LNCAP (cell line): ENCODE results near the gene ADAMTS1.

Experiments used
- TF ChIP-seq, protein P1 (sequence below): fragments of 450-650 bp; IDR thresholded peaks from 2 replicates; pipeline ENCODE4 v1.5.1; 2017; ENCODE audit warnings: mild to moderate bottlenecking

The ADAMTS1 gene

DNA sequence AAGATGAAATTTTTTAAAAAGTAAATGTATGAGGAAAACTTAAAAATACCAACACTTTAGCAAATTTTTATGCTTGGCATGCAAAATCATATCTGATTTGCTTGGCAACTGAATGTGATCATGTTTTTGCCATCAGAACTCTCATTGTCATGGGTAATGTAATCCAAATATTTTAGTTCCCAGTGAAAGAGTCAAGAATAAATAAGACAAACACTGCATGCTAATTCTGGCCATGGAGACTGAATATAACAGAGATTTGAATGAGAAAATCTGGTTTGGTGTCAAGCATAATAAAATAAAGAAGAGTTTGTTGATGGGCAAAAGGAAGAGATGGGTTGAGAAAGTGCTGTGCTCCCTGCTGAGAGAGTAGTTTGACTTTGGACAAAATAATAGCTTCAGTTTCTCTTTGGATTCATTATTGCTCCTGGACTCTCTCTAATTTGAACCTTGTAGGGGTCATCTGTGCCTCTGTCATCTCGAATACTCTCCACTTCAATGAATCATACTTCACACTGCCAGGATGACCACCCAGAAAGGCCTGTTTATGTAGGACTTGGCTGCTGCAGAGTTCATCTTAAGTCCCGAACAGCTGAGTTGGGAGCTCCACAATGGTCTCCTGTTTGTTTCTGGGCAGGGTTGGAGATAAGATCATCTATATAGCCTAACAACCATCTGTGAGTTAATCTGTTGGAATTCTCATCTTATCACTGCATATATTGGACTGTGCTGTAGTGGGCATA lies 34.4 kb downstream of the ADAMTS1 start:
- TF ChIP-seq, protein P1, sequence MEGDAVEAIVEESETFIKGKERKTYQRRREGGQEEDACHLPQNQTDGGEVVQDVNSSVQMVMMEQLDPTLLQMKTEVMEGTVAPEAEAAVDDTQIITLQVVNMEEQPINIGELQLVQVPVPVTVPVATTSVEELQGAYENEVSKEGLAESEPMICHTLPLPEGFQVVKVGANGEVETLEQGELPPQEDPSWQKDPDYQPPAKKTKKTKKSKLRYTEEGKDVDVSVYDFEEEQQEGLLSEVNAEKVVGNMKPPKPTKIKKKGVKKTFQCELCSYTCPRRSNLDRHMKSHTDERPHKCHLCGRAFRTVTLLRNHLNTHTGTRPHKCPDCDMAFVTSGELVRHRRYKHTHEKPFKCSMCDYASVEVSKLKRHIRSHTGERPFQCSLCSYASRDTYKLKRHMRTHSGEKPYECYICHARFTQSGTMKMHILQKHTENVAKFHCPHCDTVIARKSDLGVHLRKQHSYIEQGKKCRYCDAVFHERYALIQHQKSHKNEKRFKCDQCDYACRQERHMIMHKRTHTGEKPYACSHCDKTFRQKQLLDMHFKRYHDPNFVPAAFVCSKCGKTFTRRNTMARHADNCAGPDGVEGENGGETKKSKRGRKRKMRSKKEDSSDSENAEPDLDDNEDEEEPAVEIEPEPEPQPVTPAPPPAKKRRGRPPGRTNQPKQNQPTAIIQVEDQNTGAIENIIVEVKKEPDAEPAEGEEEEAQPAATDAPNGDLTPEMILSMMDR = no peak

DNA sequence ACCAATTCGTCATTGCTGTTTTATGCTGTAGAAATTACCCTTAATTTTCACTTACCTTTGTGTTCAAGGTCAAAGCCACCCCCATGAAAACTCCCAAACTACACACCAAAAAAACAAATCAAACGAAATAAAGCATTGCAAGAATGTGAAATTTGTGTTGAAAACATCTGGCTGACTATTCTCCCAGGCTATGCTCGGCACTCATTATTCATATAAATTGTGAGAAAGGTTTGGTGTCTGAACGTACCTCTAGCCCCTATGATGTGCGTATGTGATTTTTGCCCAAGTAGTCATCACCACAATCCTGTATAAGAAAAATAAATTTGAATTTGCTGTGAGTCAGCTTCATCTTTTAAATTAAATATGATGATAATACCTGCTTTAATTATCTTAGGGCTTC lies 34.9 kb downstream of the ADAMTS1 start:
- TF ChIP-seq, protein P1 = no peak

- TF ChIP-seq, protein P1 = no peak
These were observed 35.5 kb downstream of the ADAMTS1 start for GRCh38 chr21:26809745-26810144.

GRCh38 chr21:26806801-26807295 lies 38.4 kb downstream of the ADAMTS1 start:
- TF ChIP-seq, protein P1 = no peak

DNA sequence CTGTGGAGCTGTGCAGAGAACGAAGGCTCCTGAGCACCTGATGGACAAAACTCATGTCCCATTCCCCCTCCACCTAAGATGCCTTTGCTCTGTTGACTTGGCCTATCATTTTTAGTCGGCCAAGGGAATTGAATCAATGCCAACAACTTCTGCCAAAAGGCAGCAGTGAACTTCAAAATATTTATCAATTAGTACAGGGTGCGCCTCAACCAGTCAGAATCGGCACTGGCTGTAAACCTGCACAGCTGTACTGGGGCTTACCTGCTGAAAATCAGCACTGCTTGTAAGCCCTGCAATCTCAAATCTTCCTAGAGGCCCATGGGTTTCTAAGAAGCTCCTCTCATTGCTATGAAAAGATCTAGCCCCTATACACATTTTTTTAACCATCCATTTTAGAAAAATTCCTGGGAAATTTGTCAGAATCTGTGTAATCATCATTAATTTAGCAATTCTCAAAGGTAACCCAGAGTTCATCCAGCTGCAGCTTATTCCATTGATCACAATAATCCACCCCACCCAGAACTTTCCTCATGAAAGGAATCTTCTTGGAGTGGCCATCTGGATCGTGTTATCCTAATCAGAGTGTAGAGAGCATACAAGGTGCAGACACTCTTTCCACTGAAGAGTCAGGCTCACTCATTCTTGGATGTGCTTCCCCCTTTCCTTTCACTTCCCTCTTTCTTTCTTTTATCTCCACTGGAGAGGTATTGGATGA lies 40.2 kb downstream of the ADAMTS1 start:
- TF ChIP-seq, protein P1 = no peak

- TF ChIP-seq, protein P1 = no peak
These were observed 43.7 kb downstream of the ADAMTS1 start for GRCh38 chr21:26801498-26801897.

- TF ChIP-seq, protein P1 = no peak
These were observed 44.2 kb downstream of the ADAMTS1 start for GRCh38 chr21:26800970-26801431.
